CD14-positive monocyte (primary cell): Measurements from ENCODE around the gene LIX1. TPM values are rescaled to one million over a fixed set of nuclear protein-coding genes. Genes with fewer than 3 reads are reported as not detected.

Source experiments
- DNase-seq, 3 donors: peaks; one replicate each; pipeline ENCODE4 v3.0.0-alpha.2; 2011 to 2022
- H2AFZ ChIP-seq: 2 replicates; pipeline ENCODE4 v1.6.0; 2012; ENCODE audit warnings: mild to moderate bottlenecking, low read depth, low read length, inconsistent platforms; ENCODE audit not compliant: insufficient read depth, poor library complexity, severe bottlenecking
- H3K27ac ChIP-seq, 2 donors: 1 replicate in 1 of 2; 2 replicates in 1 of 2; pipeline ENCODE4 v1.5.1; 2012 to 2013; ENCODE audit warnings: low read length in 2 of 2, control low read depth in 1 of 2, inconsistent platforms in 1 of 2, low read depth in 1 of 2, mild to moderate bottlenecking in 1 of 2
- H3K27me3 ChIP-seq, 2 donors: one replicate each; pipeline versions ENCODE4 v1.6.0 to v1.6.1; 2011 to 2013; ENCODE audit warnings: low read length in 2 of 2; ENCODE audit not compliant: control insufficient read depth in 2 of 2, insufficient read depth in 2 of 2
- H3K36me3 ChIP-seq, 2 donors: replicated peaks in 1 of 2; 1 replicate in 1 of 2; 2 replicates in 1 of 2; pipeline versions ENCODE4 v1.5.1 to v1.6.1; 2012 to 2013; ENCODE audit warnings: low read length in 2 of 2, control low read depth in 1 of 2, inconsistent platforms in 1 of 2, mild to moderate bottlenecking in 1 of 2; ENCODE audit not compliant: insufficient read depth in 2 of 2, control insufficient read depth in 1 of 2
- H3K4me1 ChIP-seq, 2 donors: 1 replicate in 1 of 2; 2 replicates in 1 of 2; pipeline versions ENCODE4 v1.5.1 to v1.6.1; 2012 to 2013; ENCODE audit warnings: low read length in 2 of 2, control low read depth in 1 of 2, inconsistent platforms in 1 of 2, mild to moderate bottlenecking in 1 of 2, moderate library complexity in 1 of 2; ENCODE audit not compliant: insufficient read depth in 2 of 2, control insufficient read depth in 1 of 2
- H3K4me2 ChIP-seq: replicated peaks from 2 replicates; pipeline ENCODE3; 2012; ENCODE audit warnings: low read length, moderate library complexity, mild to moderate bottlenecking; ENCODE audit not compliant: poor library complexity, severe bottlenecking; ENCODE audit errors: extremely low read depth
- H3K4me3 ChIP-seq, 3 experiments: fragments of 200-600 bp in 1 of 3; sonication (generic) in 1 of 3; replicated peaks in 1 of 3; 1 replicate in 2 of 3; 2 replicates in 1 of 3; pipeline ENCODE4 v1.5.1; 2011 to 2013; ENCODE audit warnings: low read length in 3 of 3, mild to moderate bottlenecking in 3 of 3, control low read depth in 2 of 3, low read depth in 2 of 3, inconsistent platforms in 1 of 3, moderate library complexity in 1 of 3
- H3K79me2 ChIP-seq: 2 replicates; pipeline ENCODE4 v1.6.0; 2012; ENCODE audit warnings: mild to moderate bottlenecking, control low read depth, inconsistent platforms, low read length, moderate library complexity; ENCODE audit not compliant: insufficient read depth
- H3K9ac ChIP-seq: 2 replicates; pipeline ENCODE4 v1.6.0; 2017; ENCODE audit warnings: low read length, mild to moderate bottlenecking; ENCODE audit not compliant: insufficient read depth, poor library complexity, severe bottlenecking
- H3K9me3 ChIP-seq, 2 donors: replicated peaks in 1 of 2; 1 replicate in 1 of 2; 2 replicates in 1 of 2; pipeline versions ENCODE4 v1.5.1 to v1.6.1; 2012 to 2013; ENCODE audit warnings: low read length in 2 of 2, control low read depth in 1 of 2; ENCODE audit not compliant: control insufficient read depth in 1 of 2, insufficient read depth in 1 of 2
- H4K20me1 ChIP-seq: 2 replicates; pipeline ENCODE4 v1.6.0; 2012; ENCODE audit warnings: mild to moderate bottlenecking, low read length, control low read depth, moderate library complexity; ENCODE audit not compliant: insufficient read depth
- H3K27ac Mint-ChIP-seq, 7 donors: one replicate each; pipeline ENCODE4 v1.8.0; 2020; ENCODE audit warnings: mild to moderate bottlenecking in 7 of 7, mixed read lengths in 7 of 7, moderate library complexity in 6 of 7, inconsistent platforms in 2 of 7
- H3K27me3 Mint-ChIP-seq, 3 donors: one replicate each; pipeline ENCODE4 v1.8.0; 2021 to 2022; ENCODE audit warnings: low read depth in 3 of 3, mild to moderate bottlenecking in 3 of 3, mixed read lengths in 3 of 3, moderate library complexity in 3 of 3, inconsistent platforms in 1 of 3
- H3K36me3 Mint-ChIP-seq, 2 donors: one replicate each; pipeline ENCODE4 v1.8.0; 2020; ENCODE audit warnings: mixed read lengths in 2 of 2, inconsistent platforms in 1 of 2, mild to moderate bottlenecking in 1 of 2
- H3K4me1 Mint-ChIP-seq: one replicate; pipeline ENCODE4 v1.8.0; 2020; ENCODE audit warnings: mild to moderate bottlenecking, mixed read lengths
- H3K4me3 Mint-ChIP-seq, 2 donors: one replicate each; pipeline ENCODE4 v1.8.0; 2020; ENCODE audit warnings: mild to moderate bottlenecking in 2 of 2, mixed read lengths in 2 of 2, moderate library complexity in 1 of 2
- H3K9me3 Mint-ChIP-seq, 7 donors: one replicate each; pipeline ENCODE4 v1.8.0; 2020 to 2022; ENCODE audit warnings: mixed read lengths in 7 of 7, mild to moderate bottlenecking in 6 of 7, moderate library complexity in 6 of 7, inconsistent platforms in 2 of 7
- CTCF ChIP-seq: fragments of 200-600 bp; IDR thresholded peaks from one replicate; pipeline ENCODE4 v1.8.0; 2022; ENCODE audit warnings: antibody characterized with exemption, mild to moderate bottlenecking
- WGBS: methylation state at CpG from one replicate; pipeline ENCODE4 v1.1.5; 2013; ENCODE audit warnings: missing lambda C conversion rate; ENCODE audit not compliant: insufficient coverage; 5-methylcytosine and 5-hydroxymethylcytosine counted together
- intact Hi-C, 2 donors: fragments of 100-400 bp; cut with micrococcal nuclease; formaldehyde crosslinking; loops; one replicate each; pipeline versions ENCODE4 v1.15.0 to v1.15.1; 2023
- polyA plus RNA-seq, 3 donors: library from polyadenylated mRNA; depleted of rRNA in 1 of 3; unstranded in 2 of 3; stranded (reverse) in 1 of 3; fragments of 300-500 nt in 2 of 3; fragments of >200 nt in 1 of 3; fragmentation: Illumina TruSeq in 2 of 3; gene quantifications; 1 replicate in 2 of 3; 2 replicates in 1 of 3; pipeline ENCODE4 v1.2.3, GENCODE V29; 2012 to 2021

Gene LIX1
- polyA plus RNA-seq, 3 donors = not detected

GRCh38 chr5:97088774-97089148 is 53.6 kb downstream of the LIX1 start:
- Histone ChIP-seq H3K27me3 (no peaks in the 10 kb centered on the region), H3K4me3 (peak overlapping the region in 1 of 3 experiments; percentile 5), H4K20me1 (no peaks in the 10 kb centered on the region), H3K27ac (peak overlapping the region in 1 of 2 donors; percentile 63), H3K9ac (no peak overlapping the region), H2AFZ (no peak overlapping the region), H3K36me3 (no peaks in the 10 kb centered on the region), H3K9me3 (peaks cover 0 to 4% of the 10 kb centered on the region in 2 donors), H3K4me2 (no peak overlapping the region), H3K4me1 (peaks cover 36 to 48% of the 10 kb centered on the region in 2 donors), H3K79me2 (no peaks in the 10 kb centered on the region)
- peaks cover 3 to 5% of the 10 kb centered on the region in 2 donors for H3K36me3 Mint-ChIP-seq
- no peak for TF ChIP-seq CTCF
- H3K9me3 Mint-ChIP-seq = peaks cover 4 to 10% (median 8%) of the 10 kb centered on the region in 7 donors
- H3K27me3 Mint-ChIP-seq = no peaks in the 10 kb centered on the region
- DNase-seq = no peak
- H3K27ac Mint-ChIP-seq = peak overlapping the region in 6 of 7 donors; percentile 4 to 87 (median 46)
- no CpG with 5 or more reads among the region's 2 CpGs for WGBS
- no peak overlapping the region for H3K4me3 Mint-ChIP-seq
- intact Hi-C loops = no loop called here
- H3K4me1 Mint-ChIP-seq = peaks cover 39% of the 10 kb centered on the region

GRCh38 chr5:97087138-97087537 is 55.3 kb downstream of the LIX1 start:
- TF ChIP-seq CTCF = no peak
- no peak overlapping the region for H3K27ac Mint-ChIP-seq
- intact Hi-C loops = no loop called here
- peaks cover 3 to 5% of the 10 kb centered on the region in 2 donors for H3K36me3 Mint-ChIP-seq
- Histone ChIP-seq H3K4me3 (no peak overlapping the region), H3K27me3 (no peaks in the 10 kb centered on the region), H3K36me3 (no peaks in the 10 kb centered on the region), H4K20me1 (no peaks in the 10 kb centered on the region), H3K4me2 (no peak overlapping the region), H3K9me3 (peaks cover 0 to 4% of the 10 kb centered on the region in 2 donors), H3K9ac (no peak overlapping the region), H3K27ac (no peak overlapping the region), H2AFZ (no peak overlapping the region), H3K79me2 (no peaks in the 10 kb centered on the region), H3K4me1 (peaks cover 39 to 52% of the 10 kb centered on the region in 2 donors)
- no peaks in the 10 kb centered on the region for H3K27me3 Mint-ChIP-seq
- H3K4me3 Mint-ChIP-seq = no peak overlapping the region
- H3K9me3 Mint-ChIP-seq = peaks cover 4 to 10% (median 8%) of the 10 kb centered on the region in 7 donors
- no peak for DNase-seq
- H3K4me1 Mint-ChIP-seq = peaks cover 47% of the 10 kb centered on the region
- WGBS = no CpG with 5 or more reads among the region's 4 CpGs
